ENCODE results near the gene SMAD3.

The SMAD3 gene

DNA sequence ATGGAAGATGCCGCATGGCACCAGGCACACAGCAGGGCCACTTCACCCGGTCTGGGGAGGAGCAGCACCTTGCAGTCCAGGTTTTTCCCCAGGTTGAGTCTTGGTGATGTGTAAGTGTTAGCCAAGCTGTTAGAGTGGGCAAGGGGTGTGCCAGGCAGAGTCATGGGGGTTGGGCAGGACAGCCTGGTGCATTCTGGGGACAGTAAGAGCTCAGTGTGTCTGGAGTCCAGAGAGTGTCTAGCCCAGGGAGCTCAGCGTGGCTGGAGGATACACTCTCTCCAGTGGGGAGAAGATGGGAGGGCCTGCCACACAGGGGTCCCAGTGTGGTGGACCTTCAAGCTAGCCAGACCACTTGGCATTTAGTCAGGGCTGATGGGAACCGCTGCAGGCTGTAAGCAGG is 101.7 kb downstream of the SMAD3 start:
- no peak for FAIRE-seq

DNA sequence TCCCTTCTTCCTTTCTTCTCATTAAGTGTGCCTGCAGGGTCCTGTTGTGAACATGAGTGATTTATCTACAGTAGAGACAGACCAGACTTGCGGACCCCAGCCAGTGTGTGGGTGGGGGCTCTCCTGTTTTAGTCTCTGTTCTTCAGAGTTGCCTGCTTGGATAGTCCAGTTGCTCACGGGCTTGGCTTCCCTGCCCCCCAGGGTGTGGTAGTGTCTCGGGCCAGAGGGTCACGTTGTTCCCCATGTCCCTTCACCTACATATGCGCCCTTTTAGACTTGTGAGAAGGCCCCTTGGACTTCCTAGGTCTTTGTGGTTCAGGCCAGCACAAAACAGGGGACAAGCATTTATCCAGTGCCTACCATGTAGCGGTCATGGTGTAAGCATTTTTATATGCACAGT is 103.3 kb downstream of the SMAD3 start:
- FAIRE-seq: no peak

DNA sequence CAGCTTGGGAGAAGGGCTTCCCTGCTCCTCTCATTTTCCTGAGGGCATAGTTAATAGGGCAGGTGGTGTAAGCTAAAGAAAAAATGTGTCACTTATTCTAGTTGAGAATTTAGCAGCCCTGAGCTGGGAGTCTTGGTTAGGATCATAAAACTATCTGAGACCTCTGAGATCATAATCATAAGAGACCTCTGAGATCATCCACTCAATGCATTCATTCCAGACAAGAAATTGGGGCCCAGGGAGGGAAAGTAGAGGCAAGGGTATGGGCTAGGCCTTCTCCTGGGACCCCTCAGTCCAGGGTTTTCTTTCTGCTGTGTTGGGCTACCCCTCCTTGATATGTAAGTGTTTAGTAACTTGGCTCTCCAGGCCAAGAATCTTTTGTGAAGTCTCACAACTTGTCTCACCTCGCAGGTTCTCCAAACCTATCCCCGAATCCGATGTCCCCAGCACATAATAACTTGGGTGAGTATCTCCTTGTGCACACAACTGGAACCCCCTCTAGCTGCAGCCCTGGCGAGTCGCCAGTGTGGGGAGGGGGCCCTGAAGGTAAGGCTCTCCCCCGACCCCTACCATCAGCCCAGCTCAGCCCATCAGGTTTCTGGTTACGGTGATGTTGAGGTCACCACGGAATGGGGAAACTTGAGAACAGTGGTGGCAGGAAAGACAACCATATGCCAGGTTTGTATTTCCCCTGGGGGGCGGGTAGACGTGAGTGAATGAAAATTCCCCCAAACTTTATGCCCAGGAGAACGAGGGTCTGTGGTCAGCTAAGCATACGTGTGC is 104.9 kb downstream of the SMAD3 start:
- FAIRE-seq: no peak

DNA sequence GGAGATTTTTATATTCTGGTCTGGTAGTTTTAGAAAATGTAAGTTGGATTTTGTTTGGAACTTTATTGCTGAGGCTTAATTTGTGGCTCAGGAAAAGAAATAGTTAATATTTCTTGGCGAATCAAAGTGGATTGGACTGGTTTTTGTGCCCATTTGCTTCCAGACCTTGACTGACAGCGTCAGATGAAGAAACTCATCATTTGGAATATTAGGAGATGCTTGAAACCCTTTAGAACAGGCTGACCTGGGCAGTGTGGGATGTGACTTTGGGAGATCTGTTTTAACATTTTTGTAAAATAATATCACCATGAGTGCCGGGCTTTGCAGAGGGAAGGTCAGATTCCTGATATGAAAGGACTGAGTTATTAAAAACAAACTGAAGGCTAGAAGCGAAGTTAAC is 106.1 kb downstream of the SMAD3 start:
- FAIRE-seq: no peak

DNA sequence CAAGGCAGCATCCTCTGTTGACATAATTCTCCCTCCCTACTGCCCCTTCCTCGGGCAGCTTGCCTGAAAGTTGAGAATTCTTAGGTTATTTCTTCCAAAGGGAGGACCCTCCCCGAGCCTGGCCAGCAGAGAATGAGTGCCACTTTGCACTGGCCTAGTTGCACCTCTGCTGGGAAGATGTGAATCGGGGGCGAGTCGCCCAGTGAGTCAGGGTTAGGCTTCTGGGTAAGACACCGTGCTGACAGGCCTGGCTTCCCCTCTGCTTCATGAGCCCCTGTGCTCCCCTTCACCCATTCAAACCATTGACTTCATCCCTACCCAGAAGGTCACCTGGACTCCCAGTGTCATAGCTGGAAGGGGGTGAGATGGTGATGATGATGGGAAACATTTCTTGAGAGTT is 106.8 kb downstream of the SMAD3 start:
- no peak for FAIRE-seq

DNA sequence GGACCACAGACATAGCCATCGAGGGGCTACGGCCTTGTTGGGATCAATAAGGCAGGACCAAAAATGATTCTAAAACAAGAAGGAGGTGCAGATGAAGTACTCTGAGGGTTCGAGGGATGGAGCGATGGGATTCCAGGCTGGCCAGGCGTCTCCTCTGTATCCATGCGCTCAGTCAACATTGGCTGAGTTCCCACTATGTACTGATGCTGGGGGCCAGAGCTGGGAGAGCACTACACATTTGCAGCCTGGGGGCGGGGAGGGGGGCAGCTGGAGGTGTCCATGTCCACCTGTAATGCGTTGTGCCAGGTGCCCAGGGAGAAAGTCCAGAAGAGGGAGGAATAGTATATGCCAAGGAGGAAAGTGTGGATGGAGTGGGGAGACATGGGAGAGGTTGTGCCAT is 107.6 kb downstream of the SMAD3 start:
- no peak for FAIRE-seq

DNA sequence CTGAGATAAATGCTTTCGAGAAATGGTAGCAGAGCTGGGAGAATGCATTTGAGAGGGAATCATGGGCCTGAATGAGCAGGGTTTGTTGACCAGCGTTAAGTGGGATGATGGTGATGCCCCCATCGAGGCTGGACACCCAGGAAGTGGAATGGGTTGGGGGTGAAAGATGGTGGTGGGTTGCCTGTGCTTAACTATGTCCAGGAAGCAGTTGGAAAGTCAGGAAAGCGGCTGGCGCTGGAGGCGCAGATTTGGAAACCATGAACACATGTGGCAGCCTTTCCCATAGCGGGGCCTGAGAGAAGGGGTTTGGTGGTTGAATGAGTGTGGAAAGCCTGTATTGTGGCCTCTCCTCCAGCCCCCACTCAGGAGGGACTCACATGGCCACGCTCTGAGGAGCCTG is 108.4 kb downstream of the SMAD3 start:
- FAIRE-seq: no peak

DNA sequence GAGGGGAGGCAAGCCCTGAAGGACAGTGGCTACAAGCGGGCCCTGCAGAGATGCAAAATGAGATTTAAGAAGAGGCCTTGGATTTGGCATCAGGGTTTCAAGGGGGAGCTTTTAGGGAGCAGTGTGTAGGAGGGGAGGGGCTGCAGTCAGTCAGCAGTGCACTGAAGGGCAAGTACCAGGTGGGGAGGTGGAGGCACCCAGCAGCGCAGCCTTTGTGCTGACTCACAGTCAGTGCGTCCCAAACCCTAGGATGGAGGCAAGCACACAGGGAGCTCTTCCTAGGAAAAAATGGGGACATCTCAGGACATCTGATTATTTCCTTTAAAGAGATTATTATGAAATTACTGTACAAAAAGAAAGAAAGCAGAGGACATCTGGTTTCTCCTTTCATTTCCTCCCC is 109.0 kb downstream of the SMAD3 start:
- FAIRE-seq: no peak

DNA sequence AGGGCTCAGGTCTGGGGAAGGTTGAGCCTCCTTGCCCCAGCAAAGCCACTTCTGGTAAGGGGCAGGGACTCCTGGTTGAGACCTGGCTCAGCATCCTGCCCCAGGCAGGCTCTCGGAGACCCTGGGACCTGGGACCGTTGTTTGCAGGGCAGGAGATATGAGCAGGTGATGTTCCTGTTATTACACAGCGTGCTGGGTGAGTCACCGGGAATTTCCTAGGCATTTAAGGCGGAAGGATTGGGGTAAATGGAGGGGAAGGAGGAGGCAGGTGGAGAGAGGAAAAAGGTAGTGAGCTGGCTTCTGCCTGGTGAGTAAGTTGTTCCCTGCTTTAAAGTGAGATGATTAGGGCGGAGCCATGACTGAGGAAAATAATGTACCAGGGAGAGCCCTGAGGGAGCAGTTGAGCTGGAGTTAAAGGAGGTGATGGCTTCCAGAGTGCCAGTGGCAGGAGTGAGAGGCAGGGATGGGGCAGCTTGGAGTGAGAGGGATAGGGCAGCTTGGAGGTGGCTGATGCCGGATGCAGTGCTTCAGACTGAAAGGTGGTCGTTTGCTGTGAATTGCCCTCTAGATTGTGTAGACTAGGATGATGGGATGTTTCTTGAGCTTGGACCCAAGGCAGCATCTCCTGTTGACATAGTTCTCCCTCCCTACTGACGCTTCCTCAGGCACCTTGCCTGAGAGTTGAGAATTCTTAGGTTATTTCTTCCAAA is 109.6 kb downstream of the SMAD3 start:
- no peak for FAIRE-seq

DNA sequence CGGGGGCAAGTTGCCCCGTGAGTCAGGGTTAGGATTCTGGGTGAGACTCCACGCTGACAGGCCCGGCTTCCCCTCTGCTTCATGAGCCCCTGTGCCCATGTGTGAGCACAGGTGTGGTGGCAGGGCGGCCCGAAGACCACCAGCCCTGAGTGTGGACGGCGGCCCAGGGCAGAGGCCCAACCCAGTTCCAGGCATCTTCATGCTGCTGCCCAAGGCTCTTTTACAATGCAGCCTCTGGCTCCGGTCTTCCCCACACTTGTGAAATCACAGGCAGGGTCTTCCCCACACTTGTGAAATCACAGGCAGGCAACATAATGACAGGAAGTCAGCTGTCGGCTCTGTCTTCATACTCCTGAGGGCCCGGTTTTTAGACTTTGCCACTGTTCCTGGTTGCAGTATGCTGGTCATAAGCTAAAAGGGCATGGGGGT is 110.3 kb downstream of the SMAD3 start:
- no peak for FAIRE-seq

DNA sequence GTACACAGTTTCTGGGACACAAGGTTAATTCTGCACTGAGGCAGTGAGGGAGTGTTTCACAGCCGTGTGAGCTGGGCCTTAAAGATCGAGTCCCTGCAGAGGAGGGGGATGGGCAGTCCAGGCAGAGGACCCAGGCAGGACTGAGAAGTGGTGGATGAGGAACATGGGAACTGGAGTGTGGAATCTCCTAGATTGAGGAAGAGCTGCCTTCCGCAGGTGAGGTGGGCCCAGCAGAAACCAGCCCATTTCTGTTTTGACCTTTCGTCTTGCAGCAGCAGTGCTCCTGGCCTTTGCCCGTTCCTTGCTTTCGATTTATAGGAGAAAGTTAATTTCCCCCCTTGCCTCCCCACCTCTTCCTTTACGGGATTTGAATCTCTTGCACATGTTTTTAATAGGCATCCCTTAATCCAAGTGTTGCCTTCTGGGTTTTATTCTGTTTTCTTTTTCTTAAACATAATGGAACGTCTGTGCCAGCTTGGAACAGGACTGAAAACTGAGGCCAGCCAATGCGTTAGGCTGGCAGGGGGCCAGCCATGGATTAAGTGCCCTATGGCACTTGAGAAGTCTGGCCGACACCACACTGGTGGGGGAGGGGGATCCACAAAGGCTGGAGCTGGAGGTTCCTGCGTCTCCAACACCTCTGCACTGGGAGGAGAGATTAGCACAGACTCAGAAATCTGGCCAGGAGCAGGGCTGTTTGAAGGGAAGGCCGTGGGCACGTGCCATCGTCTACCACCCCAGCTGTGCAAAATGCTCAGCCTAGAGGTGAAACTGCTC is 111.0 kb downstream of the SMAD3 start:
- FAIRE-seq: no peak

DNA sequence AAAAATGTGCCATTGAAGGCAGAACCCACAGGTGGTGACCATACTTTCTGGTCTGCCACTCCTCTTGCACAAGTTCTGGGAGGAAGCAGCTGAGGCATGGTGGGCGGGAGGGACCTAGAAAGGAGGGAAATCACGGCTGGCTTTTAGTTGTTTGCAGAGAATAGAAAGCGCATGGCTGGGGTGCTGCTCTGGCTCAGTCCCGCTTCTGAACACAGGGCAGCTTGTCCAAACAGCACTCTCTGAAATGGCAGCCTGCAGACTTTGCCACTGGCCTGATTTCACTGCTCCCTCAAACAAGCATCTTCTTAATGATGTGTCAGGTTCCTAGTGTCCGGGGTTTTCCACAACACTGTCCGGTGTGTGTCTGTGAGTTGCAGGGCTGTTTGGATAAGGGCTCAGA is 112.3 kb downstream of the SMAD3 start:
- no peak for FAIRE-seq

DNA sequence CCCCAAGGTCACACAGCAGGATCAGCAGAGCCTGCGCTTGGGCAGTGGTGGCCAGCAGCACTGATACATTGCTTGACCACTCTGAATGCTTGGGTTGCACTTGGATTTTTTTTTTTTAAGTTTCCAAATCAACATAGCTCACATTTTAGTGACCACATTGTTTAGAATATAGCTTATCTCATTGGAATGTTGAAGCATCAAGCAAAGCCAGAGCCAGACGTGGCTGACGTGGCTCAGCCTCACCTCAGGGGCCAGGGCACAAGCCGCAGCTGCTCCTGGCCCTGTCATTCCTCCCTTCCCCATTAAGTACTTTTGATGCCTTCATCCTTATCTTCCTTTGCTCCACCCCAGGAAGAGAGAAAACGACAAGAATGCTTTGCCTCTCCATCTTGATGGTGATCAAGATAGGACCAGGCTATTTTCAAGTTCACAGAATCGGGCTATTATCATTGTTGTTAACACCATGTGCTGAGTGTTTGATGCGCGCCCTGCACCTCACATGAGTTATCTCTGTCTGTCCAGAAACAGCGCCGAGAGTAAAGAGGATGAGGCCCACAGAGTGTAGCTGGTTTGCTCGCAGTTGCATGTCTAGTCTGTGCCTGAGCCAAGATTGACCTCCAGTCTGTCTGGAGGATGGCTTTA is 113.3 kb downstream of the SMAD3 start:
- no peak for FAIRE-seq

DNA sequence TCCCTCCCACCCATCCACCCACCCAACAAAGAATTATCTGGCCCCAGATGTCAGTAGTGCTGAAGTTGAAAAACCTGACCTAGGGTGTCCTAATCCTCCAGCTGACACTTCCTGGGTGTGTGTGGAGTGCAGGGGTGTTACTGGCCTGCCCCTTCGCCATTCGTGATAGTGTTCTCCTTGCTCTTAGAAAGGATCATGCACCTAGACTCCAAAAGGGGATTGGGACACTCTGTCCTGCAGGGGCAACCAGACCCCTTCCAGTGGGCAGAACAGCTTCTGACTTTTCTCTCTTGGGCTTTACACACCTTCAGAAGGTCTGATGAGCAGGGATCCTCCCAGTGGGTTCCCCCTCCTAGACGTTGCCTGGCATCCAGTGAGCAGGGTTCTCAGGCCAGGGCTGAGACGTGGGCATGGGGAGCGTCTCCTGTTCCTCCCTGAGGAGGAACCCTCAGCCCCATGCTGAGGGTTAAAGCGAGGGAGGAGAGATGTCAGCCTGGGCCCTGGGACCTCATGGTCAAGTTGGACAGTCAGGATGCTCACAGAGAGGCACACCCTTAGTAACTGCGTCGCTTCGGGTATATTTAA is 114.1 kb downstream of the SMAD3 start:
- FAIRE-seq: no peak

DNA sequence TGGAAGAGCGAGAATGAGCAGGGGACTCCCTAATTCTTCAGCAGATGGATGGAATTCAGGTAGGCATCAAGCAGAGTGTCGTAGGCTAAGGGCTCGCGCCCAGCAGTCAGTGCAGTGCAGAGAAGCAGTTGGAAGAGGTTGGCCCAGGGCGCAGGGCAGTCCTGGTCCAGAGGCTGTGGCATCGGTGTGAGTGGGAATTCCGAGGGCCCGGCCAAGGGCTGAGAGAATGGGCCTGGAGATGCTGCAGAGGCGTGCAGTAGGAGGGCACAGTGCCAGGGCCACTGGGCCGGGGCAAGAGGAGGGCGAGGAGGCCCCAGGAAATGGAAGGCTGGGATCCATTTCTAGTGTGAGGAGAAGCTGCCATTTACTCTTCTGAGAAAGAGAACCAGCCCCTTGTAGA is 114.6 kb downstream of the SMAD3 start:
- no peak for FAIRE-seq

DNA sequence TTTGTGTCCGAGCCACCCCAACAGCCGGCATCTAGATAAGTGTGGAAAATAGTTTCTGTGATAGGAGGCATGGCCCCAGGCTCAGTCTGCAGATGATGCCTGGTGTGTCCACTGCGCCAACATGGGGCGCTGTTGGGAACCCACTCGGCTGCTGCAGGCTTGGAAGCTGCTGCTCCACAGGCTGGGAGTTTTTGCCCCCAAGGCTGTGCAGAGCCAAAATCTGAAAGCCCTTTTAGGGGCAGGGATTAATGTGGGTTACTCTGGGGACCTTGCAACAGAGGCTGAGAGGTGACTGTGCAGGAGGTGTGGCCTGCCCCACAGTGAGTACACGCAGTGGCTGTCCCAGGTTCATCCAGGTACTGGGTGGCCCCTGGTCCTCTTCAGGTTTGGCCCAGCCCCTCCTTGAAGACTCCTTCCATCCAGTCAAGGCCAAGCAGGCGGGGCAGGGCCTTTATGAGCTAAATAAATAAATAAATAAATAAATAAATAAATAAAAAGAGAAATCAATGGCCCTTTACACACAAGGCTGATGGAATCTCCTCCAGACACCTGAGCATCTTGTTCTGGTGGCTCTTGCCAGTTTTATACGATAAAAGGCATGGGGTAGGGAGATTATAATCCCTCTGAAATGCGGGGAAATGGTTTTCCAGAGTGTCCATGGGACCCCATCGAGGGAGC is 115.3 kb downstream of the SMAD3 start:
- no peak for FAIRE-seq

DNA sequence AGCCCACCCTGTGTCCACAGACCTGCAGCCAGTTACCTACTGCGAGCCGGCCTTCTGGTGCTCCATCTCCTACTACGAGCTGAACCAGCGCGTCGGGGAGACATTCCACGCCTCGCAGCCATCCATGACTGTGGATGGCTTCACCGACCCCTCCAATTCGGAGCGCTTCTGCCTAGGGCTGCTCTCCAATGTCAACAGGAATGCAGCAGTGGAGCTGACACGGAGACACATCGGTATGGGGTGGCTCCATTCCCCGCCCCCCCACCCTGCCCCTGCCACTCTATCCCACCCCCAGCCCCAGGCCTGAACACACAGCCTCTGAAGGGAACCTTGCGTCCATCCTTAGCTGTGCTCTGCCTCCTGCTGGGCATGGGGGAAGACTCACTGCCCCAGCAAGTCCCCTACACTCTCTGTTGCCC is 115.8 kb downstream of the SMAD3 start:
- no peak for FAIRE-seq

DNA sequence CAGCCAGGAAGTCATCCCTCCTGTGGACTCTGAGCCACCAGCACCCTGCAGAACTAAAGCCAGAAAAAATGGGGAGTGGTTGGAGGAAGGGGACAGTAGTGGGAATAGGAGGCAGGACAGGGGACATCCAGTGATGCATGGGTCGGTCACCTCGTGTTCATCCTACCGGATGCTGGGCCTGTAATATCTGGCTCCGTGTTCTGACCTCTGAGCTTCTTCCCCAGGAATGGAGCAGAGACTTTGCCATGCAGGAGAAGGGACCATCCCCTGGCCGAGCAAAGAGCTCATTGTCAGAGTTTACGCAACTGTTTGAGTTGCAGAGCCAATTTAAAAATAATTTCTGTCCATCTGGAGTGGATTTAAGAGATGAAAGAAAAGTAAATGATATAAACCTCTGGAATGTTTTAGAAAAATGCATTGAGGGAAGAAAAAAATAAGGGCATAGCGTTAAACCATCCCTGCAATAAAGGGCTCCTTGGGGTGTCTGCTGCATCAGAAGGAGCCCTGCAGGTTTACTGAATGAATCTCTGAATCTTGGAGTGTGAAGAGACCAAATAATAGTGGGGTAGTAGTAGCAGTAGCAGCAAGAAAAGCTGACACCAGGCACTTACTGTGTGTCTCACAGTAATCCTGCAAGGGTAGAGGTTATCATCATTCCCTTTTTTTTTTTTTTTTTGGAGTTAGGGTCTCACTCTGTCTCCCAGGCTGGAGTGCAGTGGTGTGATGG is 118.2 kb downstream of the SMAD3 start:
- no peak for FAIRE-seq

DNA sequence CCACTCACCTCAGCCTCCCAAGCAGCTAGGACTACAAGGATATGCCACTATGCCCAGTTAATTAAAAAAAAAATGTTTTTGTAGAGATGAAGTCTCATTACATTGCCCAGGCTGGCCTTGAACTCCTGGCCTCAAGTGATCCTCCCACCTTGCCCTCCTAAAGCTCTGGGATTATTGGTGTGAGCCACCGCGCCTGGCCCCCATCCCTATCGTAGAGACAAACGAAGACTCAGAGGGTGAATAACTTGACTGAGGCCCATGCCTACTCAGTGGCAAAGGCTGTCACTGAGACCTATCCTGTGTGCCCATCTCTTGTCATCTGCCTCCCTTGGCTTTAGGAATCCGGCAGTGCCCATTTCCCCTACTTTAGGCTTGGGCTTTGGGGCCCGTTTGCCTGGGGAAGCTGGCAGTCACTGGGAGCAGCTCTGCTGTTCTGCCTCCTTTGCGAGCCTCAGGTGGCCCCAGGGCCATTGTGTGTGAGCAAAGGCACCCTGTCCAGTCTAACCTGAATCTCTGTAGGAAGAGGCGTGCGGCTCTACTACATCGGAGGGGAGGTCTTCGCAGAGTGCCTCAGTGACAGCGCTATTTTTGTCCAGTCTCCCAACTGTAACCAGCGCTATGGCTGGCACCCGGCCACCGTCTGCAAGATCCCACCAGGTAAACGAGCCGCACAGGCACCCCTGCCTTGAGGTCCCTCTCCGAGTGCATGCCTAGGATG is 119.0 kb downstream of the SMAD3 start:
- FAIRE-seq: no peak

DNA sequence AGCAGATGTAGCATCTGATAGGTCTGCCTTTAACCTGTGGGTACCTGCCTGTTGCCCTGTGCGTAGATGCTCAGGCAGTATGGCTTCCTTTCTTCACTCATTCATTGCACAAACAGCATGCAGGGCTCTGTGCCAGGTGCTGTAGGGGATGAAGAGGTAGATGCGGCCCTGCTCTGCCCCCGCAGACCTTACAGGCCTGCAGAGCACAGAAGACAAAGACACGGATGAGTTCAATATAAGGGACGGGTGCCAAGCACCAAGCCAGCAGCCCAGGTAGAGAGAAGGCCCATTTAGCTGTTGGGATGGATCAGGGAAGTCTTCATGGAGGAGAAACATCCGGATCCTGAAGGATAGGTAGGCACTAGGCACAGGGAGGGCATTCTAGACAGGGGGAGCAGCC is 119.6 kb downstream of the SMAD3 start:
- no peak for FAIRE-seq
